Liver (tissue), 9 donors: ENCODE data around the gene TP53I13. TPM values are rescaled to one million over a fixed set of nuclear protein-coding genes. Genes with fewer than 3 reads are reported as not detected.

Source experiments
- DNase-seq: peaks from one replicate; pipeline ENCODE4 v3.0.0-alpha.2; 2017; ENCODE audit warnings: low spot score
- H3K27ac ChIP-seq, 2 donors: one replicate each; pipeline ENCODE4 v1.7.0; 2013; ENCODE audit warnings: inconsistent platforms in 2 of 2, low read length in 2 of 2, control low read depth in 1 of 2, low read depth in 1 of 2, mild to moderate bottlenecking in 1 of 2
- H3K27me3 ChIP-seq, 4 donors: one replicate each; pipeline versions ENCODE4 v1.6.1 to v1.7.0; 2013; ENCODE audit warnings: low read length in 3 of 4, inconsistent platforms in 1 of 4, mild to moderate bottlenecking in 1 of 4, moderate library complexity in 1 of 4; ENCODE audit not compliant: control insufficient read depth in 4 of 4, insufficient read depth in 4 of 4
- H3K36me3 ChIP-seq, 4 donors: one replicate each; pipeline versions ENCODE4 v1.6.1 to v1.7.0; 2013; ENCODE audit warnings: low read length in 3 of 4, mild to moderate bottlenecking in 3 of 4, low read depth in 1 of 4, moderate library complexity in 1 of 4; ENCODE audit not compliant: control insufficient read depth in 4 of 4, insufficient read depth in 3 of 4
- H3K4me1 ChIP-seq, 4 donors: one replicate each; pipeline versions ENCODE4 v1.6.1 to v1.7.0; 2013; ENCODE audit warnings: low read length in 3 of 4, mild to moderate bottlenecking in 3 of 4, moderate library complexity in 1 of 4; ENCODE audit not compliant: control insufficient read depth in 4 of 4, insufficient read depth in 4 of 4
- H3K4me3 ChIP-seq, 3 donors: one replicate each; pipeline versions ENCODE4 v1.6.1 to v1.7.0; 2013; ENCODE audit warnings: low read length in 3 of 3, control low read depth in 1 of 3, low read depth in 1 of 3, mild to moderate bottlenecking in 1 of 3
- H3K9ac ChIP-seq, 2 donors: one replicate each; pipeline ENCODE4 v1.7.0; 2013; ENCODE audit warnings: low read length in 2 of 2, mild to moderate bottlenecking in 2 of 2, moderate library complexity in 2 of 2, control low read depth in 1 of 2, low read depth in 1 of 2
- H3K9me3 ChIP-seq, 4 donors: one replicate each; pipeline versions ENCODE4 v1.6.1 to v1.7.0; 2013; ENCODE audit warnings: low read length in 3 of 4; ENCODE audit not compliant: control insufficient read depth in 4 of 4
- EGR1 ChIP-seq, 2 donors: IDR thresholded peaks; 2 replicates each; pipeline ENCODE4 v1.6.1; 2016 to 2018; ENCODE audit warnings: antibody characterized with exemption in 2 of 2, low read depth in 2 of 2
- FOXA1 ChIP-seq: IDR thresholded peaks from 2 replicates; pipeline ENCODE4 v1.6.1; 2016; ENCODE audit warnings: antibody characterized with exemption
- FOXA2 ChIP-seq: IDR thresholded peaks from 2 replicates; pipeline ENCODE4 v1.6.1; 2016; ENCODE audit warnings: antibody characterized with exemption
- GABPA ChIP-seq, 2 donors: IDR thresholded peaks in 1 of 2; conservative IDR thresholded peaks in 1 of 2; 2 replicates each; pipeline ENCODE4 v1.6.1; 2016; ENCODE audit warnings: antibody characterized with exemption in 2 of 2, mild to moderate bottlenecking in 1 of 2, moderate library complexity in 1 of 2
- HNF4A ChIP-seq, 2 donors: conservative IDR thresholded peaks; 2 replicates each; pipeline ENCODE4 v1.6.1; 2016; ENCODE audit warnings: antibody characterized with exemption in 2 of 2, mild to moderate bottlenecking in 2 of 2
- HNF4G ChIP-seq: IDR thresholded peaks from 2 replicates; pipeline ENCODE4 v1.6.1; 2016; ENCODE audit warnings: antibody characterized with exemption
- JUND ChIP-seq, 2 donors: IDR thresholded peaks; 2 replicates each; pipeline ENCODE4 v1.6.1; 2016; ENCODE audit warnings: antibody characterized with exemption in 2 of 2
- NR2F2 ChIP-seq: IDR thresholded peaks from 2 replicates; pipeline ENCODE4 v1.6.1; 2016; ENCODE audit warnings: antibody characterized with exemption
- RAD21 ChIP-seq, 2 donors: IDR thresholded peaks; 2 replicates each; pipeline ENCODE4 v1.6.1; 2016; ENCODE audit warnings: antibody characterized with exemption in 2 of 2, mild to moderate bottlenecking in 2 of 2
- RXRA ChIP-seq, 2 donors: IDR thresholded peaks; 2 replicates each; pipeline ENCODE4 v1.6.1; 2017 to 2018; ENCODE audit warnings: antibody characterized with exemption in 2 of 2, mild to moderate bottlenecking in 1 of 2
- SP1 ChIP-seq: IDR thresholded peaks from 2 replicates; pipeline ENCODE4 v1.6.1; 2018; ENCODE audit warnings: antibody characterized with exemption, mild to moderate bottlenecking
- TAF1 ChIP-seq: conservative IDR thresholded peaks from 2 replicates; pipeline ENCODE4 v1.6.1; 2016; ENCODE audit warnings: antibody characterized with exemption, mild to moderate bottlenecking
- YY1 ChIP-seq: IDR thresholded peaks from 2 replicates; pipeline ENCODE4 v1.6.1; 2016; ENCODE audit warnings: antibody characterized with exemption, mild to moderate bottlenecking
- WGBS: extraction: QIAGEN DNeasy Blood & Tissue Kit; methylation state at CpG from one replicate; pipeline ENCODE4 v1.1.7; 2013; 5-methylcytosine and 5-hydroxymethylcytosine counted together
- polyA plus RNA-seq, 2 donors: library from polyadenylated mRNA; stranded (reverse) in 1 of 2; unstranded in 1 of 2; fragments of 200-250 nt in 1 of 2; fragments of >200 nt in 1 of 2; fragmentation: Nextera tagmentation in 1 of 2; extraction: Ambion mirVana in 1 of 2; gene quantifications; one replicate each; pipeline versions ENCODE4 v1.2.1 to v1.2.3, GENCODE V29; 2013 to 2015
- total RNA-seq, 2 donors: library from RNA; depleted of rRNA; stranded (reverse); fragments of >200 nt; gene quantifications; one replicate each; pipeline ENCODE4 v1.2.3, GENCODE V29; 2014
- TF ChIP-seq, protein P1 (sequence below): IDR thresholded peaks from 2 replicates; pipeline ENCODE4 v1.6.1; 2016; ENCODE audit warnings: antibody characterized with exemption, mild to moderate bottlenecking
- TF ChIP-seq, protein P2 (sequence below): IDR thresholded peaks from 2 replicates; pipeline ENCODE4 v1.6.1; 2016; ENCODE audit warnings: antibody characterized with exemption
- donor health status: healthy.
- donor health status: healthy.
- donor health status: healthy.
- donor health status: healthy.
- donor health status: healthy.

TP53I13 gene
- total and polyA plus RNA-seq, 4 donors, result 12.2 to 42.6 (median 24.5) TPM

DNA sequence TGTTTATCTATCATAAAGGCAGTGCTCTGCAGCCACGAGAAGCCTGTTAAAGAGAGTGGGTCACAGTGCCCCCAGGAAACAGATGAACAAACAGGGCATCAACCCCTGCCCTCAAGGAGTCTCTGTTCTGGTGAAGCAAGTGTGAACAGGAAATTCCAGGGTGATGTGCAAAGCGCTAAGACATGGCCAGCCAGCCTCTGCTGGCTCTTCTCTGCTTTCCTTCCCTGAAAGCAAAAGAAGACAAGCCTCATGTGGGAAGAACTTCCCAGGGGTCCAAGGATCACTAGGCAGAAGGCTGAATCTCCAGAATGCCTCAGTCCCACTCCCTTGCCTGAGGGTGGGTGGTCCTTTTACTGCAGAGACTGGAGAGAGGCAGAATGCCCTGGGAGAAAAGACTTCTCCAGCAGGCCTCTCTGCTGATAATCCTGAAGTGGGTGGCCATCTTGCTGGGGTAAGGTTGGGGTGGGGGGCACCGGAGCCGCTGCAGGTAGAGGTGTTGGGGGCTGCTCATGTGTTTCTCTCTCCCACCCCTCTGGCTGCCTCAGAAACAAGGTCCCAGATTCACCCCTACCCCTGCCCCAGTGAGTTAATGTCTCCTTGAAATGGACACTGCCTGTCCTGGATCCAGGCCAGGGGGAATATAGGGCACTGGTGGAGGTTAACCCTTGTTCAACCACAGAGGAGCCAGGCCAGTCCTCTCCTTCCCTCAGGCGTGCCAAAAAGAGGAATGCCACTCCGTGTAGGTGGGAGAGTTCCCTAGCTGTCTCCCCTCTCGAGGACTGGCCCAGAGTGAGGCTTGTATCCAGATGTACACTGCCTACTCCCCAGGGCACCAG, 26.8 kb downstream of the TP53I13 start:
- H3K27ac ChIP-seq, result no peak overlapping the region
- WGBS, result 85% methylated on average over 7 of the region's 7 CpGs
- peaks cover 4 to 35% (median 26%) of the 10 kb centered on the region in 4 donors for H3K4me1 ChIP-seq
- H3K27me3 ChIP-seq, result no peaks in the 10 kb centered on the region
- H3K4me3 ChIP-seq, result no peak overlapping the region
- no peak for DNase-seq
- no peak overlapping the region for H3K9ac ChIP-seq
- no peaks in the 10 kb centered on the region for H3K36me3 ChIP-seq
- H3K9me3 ChIP-seq, result no peaks in the 10 kb centered on the region
- TF ChIP-seq, protein P1, sequence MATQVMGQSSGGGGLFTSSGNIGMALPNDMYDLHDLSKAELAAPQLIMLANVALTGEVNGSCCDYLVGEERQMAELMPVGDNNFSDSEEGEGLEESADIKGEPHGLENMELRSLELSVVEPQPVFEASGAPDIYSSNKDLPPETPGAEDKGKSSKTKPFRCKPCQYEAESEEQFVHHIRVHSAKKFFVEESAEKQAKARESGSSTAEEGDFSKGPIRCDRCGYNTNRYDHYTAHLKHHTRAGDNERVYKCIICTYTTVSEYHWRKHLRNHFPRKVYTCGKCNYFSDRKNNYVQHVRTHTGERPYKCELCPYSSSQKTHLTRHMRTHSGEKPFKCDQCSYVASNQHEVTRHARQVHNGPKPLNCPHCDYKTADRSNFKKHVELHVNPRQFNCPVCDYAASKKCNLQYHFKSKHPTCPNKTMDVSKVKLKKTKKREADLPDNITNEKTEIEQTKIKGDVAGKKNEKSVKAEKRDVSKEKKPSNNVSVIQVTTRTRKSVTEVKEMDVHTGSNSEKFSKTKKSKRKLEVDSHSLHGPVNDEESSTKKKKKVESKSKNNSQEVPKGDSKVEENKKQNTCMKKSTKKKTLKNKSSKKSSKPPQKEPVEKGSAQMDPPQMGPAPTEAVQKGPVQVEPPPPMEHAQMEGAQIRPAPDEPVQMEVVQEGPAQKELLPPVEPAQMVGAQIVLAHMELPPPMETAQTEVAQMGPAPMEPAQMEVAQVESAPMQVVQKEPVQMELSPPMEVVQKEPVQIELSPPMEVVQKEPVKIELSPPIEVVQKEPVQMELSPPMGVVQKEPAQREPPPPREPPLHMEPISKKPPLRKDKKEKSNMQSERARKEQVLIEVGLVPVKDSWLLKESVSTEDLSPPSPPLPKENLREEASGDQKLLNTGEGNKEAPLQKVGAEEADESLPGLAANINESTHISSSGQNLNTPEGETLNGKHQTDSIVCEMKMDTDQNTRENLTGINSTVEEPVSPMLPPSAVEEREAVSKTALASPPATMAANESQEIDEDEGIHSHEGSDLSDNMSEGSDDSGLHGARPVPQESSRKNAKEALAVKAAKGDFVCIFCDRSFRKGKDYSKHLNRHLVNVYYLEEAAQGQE, result no peak
- TF ChIP-seq YY1, result no peak

DNA sequence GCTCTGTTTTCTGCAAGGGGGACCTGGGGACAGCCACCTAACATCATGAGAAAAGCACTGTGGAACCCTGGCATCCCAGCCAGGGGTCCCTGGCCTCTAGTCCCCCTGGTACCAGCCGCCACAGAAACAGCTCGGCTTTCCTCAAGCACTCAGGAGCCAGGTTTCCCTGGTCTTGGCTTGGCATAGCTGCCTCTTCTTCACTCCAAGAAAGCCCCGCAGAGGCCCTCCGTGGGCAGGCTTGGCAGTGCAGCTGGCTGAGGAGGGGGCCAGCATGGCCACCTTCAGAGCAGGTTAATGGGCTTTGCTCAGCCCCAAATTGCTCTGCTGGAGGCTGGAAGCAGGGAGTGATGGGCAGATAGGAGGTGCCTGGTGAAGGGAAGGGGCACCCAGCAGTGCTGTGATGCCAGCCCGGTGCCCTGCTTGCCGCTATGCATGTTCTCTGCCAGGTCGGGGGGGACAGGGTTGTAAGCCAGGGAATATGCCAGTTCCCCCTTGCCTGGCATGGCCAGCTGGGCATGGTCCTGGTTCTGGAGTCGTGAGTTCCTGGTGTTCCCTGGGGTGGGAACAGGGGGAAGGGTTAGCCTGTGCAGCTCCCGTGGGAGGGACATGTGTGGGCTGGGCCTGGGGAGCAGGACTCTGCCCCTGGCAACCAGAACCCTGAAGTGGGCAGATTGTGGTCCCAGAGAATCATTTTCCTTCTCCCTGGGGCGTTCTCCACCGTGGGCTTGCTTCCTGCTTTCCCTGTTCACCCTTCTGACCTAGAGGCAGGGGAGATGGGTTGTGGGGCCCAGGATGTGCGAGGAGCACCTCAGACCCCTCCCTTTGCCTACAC, 27.7 kb downstream of the TP53I13 start:
- Histone ChIP-seq H3K27ac (no peak overlapping the region), H3K9me3 (no peaks in the 10 kb centered on the region), H3K4me3 (no peak overlapping the region), H3K27me3 (no peaks in the 10 kb centered on the region), H3K9ac (no peak overlapping the region), H3K4me1 (peaks cover 4 to 26% (median 21%) of the 10 kb centered on the region in 4 donors), H3K36me3 (no peaks in the 10 kb centered on the region)
- TF ChIP-seq HNF4G (no peak), RAD21 (IDR thresholded peaks at IDR 0.05) (no peak), NR2F2 (no peak), SP1 (no peak), EGR1 (IDR thresholded peaks at IDR 0.05; ENCODE audit: low read depth in 2 of 2) (no peak), TAF1 (no peak), RXRA (IDR thresholded peaks at IDR 0.05) (no peak)
- no peak for DNase-seq
- whole genome bisulfite sequencing, result 87% methylated on average over 12 of the region's 12 CpGs

DNA sequence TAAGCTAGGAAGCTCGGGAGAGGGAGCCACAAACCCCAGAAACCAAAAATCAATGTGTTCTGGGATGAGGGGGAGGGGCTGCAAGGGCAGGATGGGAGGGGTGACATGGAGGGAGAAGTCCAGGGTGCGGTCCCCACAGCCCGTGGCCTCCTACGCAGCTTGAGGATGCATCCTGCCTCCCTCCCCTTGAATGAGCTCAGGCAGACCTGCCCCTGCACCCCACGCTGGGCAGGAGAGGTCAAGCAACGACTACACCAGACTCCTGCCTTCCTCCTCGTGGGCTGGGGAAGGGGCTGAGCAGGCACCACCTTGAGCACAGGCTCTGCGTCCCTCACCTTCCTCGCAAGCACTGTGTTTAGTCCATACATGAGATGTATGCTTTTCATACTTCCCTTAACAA, 28.3 kb downstream of the TP53I13 start:
- DNase-seq, result no peak
- H3K4me3 ChIP-seq, result no peak overlapping the region
- no peaks in the 10 kb centered on the region for H3K27me3 ChIP-seq
- no peaks in the 10 kb centered on the region for H3K9me3 ChIP-seq
- peaks cover 2 to 20% (median 14%) of the 10 kb centered on the region in 4 donors for H3K4me1 ChIP-seq
- WGBS, result 87% methylated on average over 9 of the region's 9 CpGs
- H3K9ac ChIP-seq, result no peak overlapping the region
- no peaks in the 10 kb centered on the region for H3K36me3 ChIP-seq
- no peak overlapping the region for H3K27ac ChIP-seq
- TF ChIP-seq HNF4A (conservative IDR thresholded peaks at IDR 0.05) (no peak), FOXA1 (no peak), FOXA2 (no peak), RXRA (IDR thresholded peaks at IDR 0.05) (no peak), YY1 (no peak), GABPA (IDR thresholded peaks at IDR 0.05 in 1 of 2, conservative IDR thresholded peaks at IDR 0.05 in 1 of 2) (no peak), SP1 (no peak), TAF1 (no peak), JUND (IDR thresholded peaks at IDR 0.05) (no peak)
- TF ChIP-seq, protein P2, sequence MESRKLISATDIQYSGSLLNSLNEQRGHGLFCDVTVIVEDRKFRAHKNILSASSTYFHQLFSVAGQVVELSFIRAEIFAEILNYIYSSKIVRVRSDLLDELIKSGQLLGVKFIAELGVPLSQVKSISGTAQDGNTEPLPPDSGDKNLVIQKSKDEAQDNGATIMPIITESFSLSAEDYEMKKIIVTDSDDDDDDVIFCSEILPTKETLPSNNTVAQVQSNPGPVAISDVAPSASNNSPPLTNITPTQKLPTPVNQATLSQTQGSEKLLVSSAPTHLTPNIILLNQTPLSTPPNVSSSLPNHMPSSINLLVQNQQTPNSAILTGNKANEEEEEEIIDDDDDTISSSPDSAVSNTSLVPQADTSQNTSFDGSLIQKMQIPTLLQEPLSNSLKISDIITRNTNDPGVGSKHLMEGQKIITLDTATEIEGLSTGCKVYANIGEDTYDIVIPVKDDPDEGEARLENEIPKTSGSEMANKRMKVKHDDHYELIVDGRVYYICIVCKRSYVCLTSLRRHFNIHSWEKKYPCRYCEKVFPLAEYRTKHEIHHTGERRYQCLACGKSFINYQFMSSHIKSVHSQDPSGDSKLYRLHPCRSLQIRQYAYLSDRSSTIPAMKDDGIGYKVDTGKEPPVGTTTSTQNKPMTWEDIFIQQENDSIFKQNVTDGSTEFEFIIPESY, result no peak
- TF ChIP-seq, protein P1, result no peak
